Small intestine (tissue), 7 donors: ENCODE results near the gene KCNJ8. TPM values are rescaled to one million over a fixed set of nuclear protein-coding genes. Genes with fewer than 3 reads are reported as not detected.
"Not testable (repeated sequence)": the region's sequence is repeated elsewhere in the genome, so short reads cannot be mapped to it uniquely, and the experiment has no call there.

ENCODE experiments used
- DNase-seq, 2 donors: peaks; one replicate each; pipeline versions ENCODE4 v3.0.0 to v3.0.0-alpha.2; 2013
- FAIRE-seq: peaks from 2 replicates; lab custom pipeline; 2012; peaks lifted over from hg19 to GRCh38; lab: Jason Lieb, UNC
- H3K27ac ChIP-seq, 3 donors: one replicate each; pipeline ENCODE4 v1.5.1; 2013; ENCODE audit warnings: low read length in 2 of 3, mild to moderate bottlenecking in 2 of 3, control low read depth in 1 of 3, inconsistent platforms in 1 of 3, low read depth in 1 of 3, moderate library complexity in 1 of 3
- H3K27me3 ChIP-seq, 3 donors: one replicate each; pipeline ENCODE4 v1.6.1; 2013; ENCODE audit warnings: low read length in 3 of 3, inconsistent platforms in 1 of 3; ENCODE audit not compliant: control insufficient read depth in 3 of 3, insufficient read depth in 3 of 3
- H3K36me3 ChIP-seq, 3 donors: one replicate each; pipeline ENCODE4 v1.6.1; 2013; ENCODE audit warnings: low read length in 3 of 3, inconsistent platforms in 1 of 3, low read depth in 1 of 3, mild to moderate bottlenecking in 1 of 3, moderate library complexity in 1 of 3; ENCODE audit not compliant: control insufficient read depth in 3 of 3, insufficient read depth in 2 of 3
- H3K4me1 ChIP-seq, 3 donors: one replicate each; pipeline ENCODE4 v1.6.1; 2013; ENCODE audit warnings: low read length in 2 of 3, inconsistent platforms in 1 of 3, low read depth in 1 of 3, mild to moderate bottlenecking in 1 of 3, moderate library complexity in 1 of 3; ENCODE audit not compliant: control insufficient read depth in 3 of 3, insufficient read depth in 2 of 3
- H3K4me3 ChIP-seq, 3 donors: one replicate each; pipeline ENCODE4 v1.5.1; 2013; ENCODE audit warnings: low read length in 3 of 3, control low read depth in 1 of 3, inconsistent platforms in 1 of 3, low read depth in 1 of 3, mild to moderate bottlenecking in 1 of 3, moderate library complexity in 1 of 3
- H3K9me3 ChIP-seq, 2 donors: one replicate each; pipeline ENCODE4 v1.6.1; 2013; ENCODE audit warnings: low read depth in 1 of 2, low read length in 1 of 2; ENCODE audit not compliant: control insufficient read depth in 2 of 2, insufficient read depth in 1 of 2
- WGBS, 3 donors: extraction: QIAGEN DNeasy Blood & Tissue Kit; methylation state at CpG; one replicate each; pipeline ENCODE4 v1.1.7; 2013; 5-methylcytosine and 5-hydroxymethylcytosine counted together
- polyA plus RNA-seq, 4 donors: library from polyadenylated mRNA; stranded (reverse) in 3 of 4; unstranded in 1 of 4; fragments of 200-250 nt in 3 of 4; fragments of 120-200 nt in 1 of 4; gene quantifications; one replicate each; pipeline versions ENCODE4 v1.2.1 to v1.2.3, GENCODE V29; 2013
- donor health status: healthy with polysubstance abuse.
- donor health status: control.
- donor health status: control.
- donor health status: Bipolar disorder and iron deficiency.
- donor health status: healthy.

Gene KCNJ8
- polyA plus RNA-seq, 4 donors, result 0.22 to 5.6 (median 1.7) TPM

- H3K9me3 ChIP-seq, result no peaks in the 10 kb centered on the region
- 87 to 93% (median 89%) methylated on average over 10 of the region's 10 CpGs for WGBS, 3 donors
- H3K4me3 ChIP-seq, result no peak overlapping the region
- no peak for DNase-seq
- H3K4me1 ChIP-seq, result peaks cover 0 to 6% (median 0%) of the 10 kb centered on the region in 3 donors
- H3K36me3 ChIP-seq, result no peaks in the 10 kb centered on the region
- no peaks in the 10 kb centered on the region for H3K27me3 ChIP-seq
- no peak for FAIRE-seq
- H3K27ac ChIP-seq, result no peak overlapping the region
Observed at GRCh38 chr12:21795648-21796328, 21.3 kb upstream of the KCNJ8 start.

DNA sequence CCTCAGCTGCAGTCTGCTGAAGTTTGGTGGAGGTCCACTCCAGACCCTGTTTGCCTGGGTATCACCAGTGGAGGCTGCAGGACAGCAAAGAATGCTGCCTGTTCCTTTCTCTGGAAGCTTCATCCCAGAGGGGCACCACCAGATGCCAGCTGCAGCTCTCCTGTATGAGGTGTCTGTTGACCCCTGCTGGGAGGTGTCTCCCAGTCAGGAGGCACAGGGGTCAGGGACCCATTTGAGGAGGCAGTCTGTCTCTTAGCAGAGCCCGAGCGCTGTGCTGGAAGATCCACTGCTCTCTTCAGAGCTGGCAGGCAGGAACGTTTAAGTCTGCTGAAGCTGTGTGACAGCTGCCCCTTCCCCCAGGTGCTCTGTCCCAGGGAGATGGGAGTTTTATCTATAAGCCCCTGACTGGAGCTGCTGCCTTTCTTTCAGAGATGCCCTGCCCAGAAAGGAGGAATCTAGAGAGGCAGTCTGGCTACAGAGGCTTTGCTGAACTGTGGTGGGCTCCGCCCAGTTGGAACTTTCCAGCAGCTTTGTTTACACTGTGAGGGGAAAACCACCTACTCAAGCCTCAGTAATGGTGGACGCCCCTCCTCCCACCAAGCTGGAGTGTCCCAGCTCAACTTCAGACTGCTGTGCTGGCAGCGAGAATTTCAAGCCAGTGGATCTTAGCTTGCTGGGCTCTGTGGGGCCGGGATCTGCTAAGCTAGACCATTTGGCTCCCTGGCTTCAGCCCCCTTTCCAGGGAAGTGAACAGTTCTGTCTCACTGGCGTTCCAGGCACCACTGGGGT, 20.5 kb upstream of the KCNJ8 start:
- 75 to 92% (median 78%) methylated on average over 8 of the region's 8 CpGs for WGBS, 3 donors

DNA sequence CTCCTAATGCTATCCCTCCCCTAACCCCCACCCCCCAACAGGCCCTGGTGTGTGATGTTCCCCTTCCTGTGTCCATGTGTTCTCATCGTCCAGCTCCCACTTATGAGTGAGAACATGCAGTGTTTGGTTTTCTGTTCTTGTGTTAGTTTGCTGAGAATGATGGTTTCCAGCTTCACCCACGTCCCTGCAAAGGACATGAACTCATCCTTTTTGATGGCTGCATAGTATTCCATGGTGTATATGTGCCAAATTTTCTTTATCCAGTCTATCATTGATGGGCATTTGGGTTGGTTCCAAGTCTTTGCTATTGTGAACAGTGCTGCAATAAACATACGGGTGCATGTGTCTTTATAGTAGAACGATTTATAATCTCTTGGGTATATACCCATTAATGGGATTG, 15.2 kb upstream of the KCNJ8 start:
- not testable (repeated sequence) for FAIRE-seq, H3K27me3 ChIP-seq, H3K4me1 ChIP-seq, H3K27ac ChIP-seq, H3K36me3 ChIP-seq, H3K4me3 ChIP-seq, DNase-seq, H3K9me3 ChIP-seq
- WGBS, 3 donors, result 81 to 86% (median 83%) methylated on average over 4 of the region's 4 CpGs

More for the DNA sequence above, 20.5 kb upstream of the KCNJ8 start:
- not testable (repeated sequence) for H3K36me3 ChIP-seq, FAIRE-seq, DNase-seq, H3K4me1 ChIP-seq, H3K9me3 ChIP-seq, H3K4me3 ChIP-seq, H3K27ac ChIP-seq, H3K27me3 ChIP-seq

- 46 to 71% (median 47%) methylated on average over 7 of the region's 7 CpGs for WGBS, 3 donors
Observed at GRCh38 chr12:21788089-21788983, 13.8 kb upstream of the KCNJ8 start.

DNA sequence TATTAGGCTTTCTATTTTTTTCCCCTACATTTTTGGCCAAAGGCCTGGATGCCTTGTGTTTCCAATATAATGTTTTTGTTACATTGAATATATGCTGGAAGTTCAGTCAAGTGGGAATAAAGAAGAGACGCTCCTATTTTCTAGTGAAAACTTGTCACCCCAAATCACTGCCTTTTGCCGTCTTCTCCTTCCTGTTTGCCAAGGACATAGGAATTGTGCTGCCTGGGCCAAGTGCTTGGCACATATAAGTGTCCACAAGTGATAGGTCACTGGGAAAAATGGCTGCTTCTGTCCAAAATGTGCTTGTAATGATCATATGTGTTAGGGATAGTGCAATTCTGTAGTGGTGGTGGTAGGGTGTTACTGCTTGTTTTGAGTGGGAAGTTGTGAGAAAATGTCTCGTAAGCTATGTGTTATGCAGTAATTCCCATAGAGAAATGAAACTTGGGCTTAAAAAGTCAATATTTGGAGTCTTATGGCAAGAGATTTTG, 11.6 kb upstream of the KCNJ8 start:
- Histone ChIP-seq H3K4me1 (no peaks in the 10 kb centered on the region), H3K4me3 (no peak overlapping the region), H3K27ac (no peak overlapping the region), H3K27me3 (no peaks in the 10 kb centered on the region), H3K9me3 (no peaks in the 10 kb centered on the region), H3K36me3 (no peaks in the 10 kb centered on the region)
- 78 to 92% (median 90%) methylated on average over 3 of the region's 3 CpGs for WGBS, 3 donors
- DNase-seq, result no peak
- FAIRE-seq, result no peak

More at GRCh38 chr12:21788089-21788983, 13.8 kb upstream of the KCNJ8 start:
- Histone ChIP-seq H3K9me3 (no peaks in the 10 kb centered on the region), H3K27me3 (no peaks in the 10 kb centered on the region), H3K4me3 (no peak overlapping the region), H3K4me1 (no peaks in the 10 kb centered on the region), H3K36me3 (no peaks in the 10 kb centered on the region), H3K27ac (no peak overlapping the region)
- DNase-seq, result peak in 1 of 2 donors; percentile 45
- FAIRE-seq, result no peak

DNA sequence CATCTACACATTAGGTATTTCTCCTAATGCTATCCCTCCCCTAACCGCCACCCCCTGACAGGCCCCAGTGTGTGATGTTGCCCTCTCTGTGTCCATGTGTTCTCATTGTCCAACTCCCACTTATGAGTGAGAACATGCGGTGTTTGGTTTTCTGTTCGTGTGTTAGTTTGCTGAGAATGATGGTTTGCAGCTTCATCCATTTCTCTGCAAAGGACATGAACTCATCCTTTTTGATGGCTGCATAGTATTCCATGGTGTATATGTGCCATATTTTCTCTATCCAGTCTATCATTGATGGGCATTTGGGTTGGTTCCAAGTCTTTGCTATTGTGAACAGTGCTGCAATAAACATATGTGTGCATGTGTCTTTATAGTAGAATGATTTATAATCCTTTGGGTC, 8.2 kb upstream of the KCNJ8 start:
- not testable (repeated sequence) for H3K27me3 ChIP-seq, FAIRE-seq, H3K4me1 ChIP-seq, H3K4me3 ChIP-seq, H3K27ac ChIP-seq, DNase-seq, H3K36me3 ChIP-seq, H3K9me3 ChIP-seq
- 86 to 99% (median 95%) methylated on average over 3 of the region's 3 CpGs for WGBS, 3 donors

GRCh38 chr12:21780786-21781185, 6.3 kb upstream of the KCNJ8 start:
- no peak for DNase-seq
- FAIRE-seq, result no peak
- Histone ChIP-seq H3K27me3 (peaks cover 0 to 2% (median 0%) of the 10 kb centered on the region in 3 donors), H3K27ac (no peak overlapping the region), H3K4me3 (no peak overlapping the region), H3K4me1 (no peaks in the 10 kb centered on the region), H3K9me3 (no peaks in the 10 kb centered on the region), H3K36me3 (no peaks in the 10 kb centered on the region)
- 88 to 99% (median 91%) methylated on average over 3 of the region's 3 CpGs for WGBS, 3 donors

GRCh38 chr12:21776175-21776574, 1.7 kb upstream of the KCNJ8 start:
- Histone ChIP-seq H3K9me3 (no peaks in the 10 kb centered on the region), H3K4me1 (peaks cover 0 to 11% (median 2%) of the 10 kb centered on the region in 3 donors), H3K27me3 (peaks cover 0 to 23% (median 4%) of the 10 kb centered on the region in 3 donors), H3K27ac (no peak overlapping the region), H3K36me3 (no peaks in the 10 kb centered on the region), H3K4me3 (no peak overlapping the region)
- WGBS, 3 donors, result 81 to 93% (median 83%) methylated on average over 3 of the region's 3 CpGs
- FAIRE-seq (no peak), DNase-seq (no peak)
